Thyroid gland (tissue), 4 donors: Measurements from ENCODE around the gene OR7A10. TPM values are rescaled to one million over a fixed set of nuclear protein-coding genes. Genes with fewer than 3 reads are reported as not detected.
A peak's percentile ranks its signal among the peaks of the same experiment; 100 is the strongest.

Experiments used
- DNase-seq, 2 donors: peaks; one replicate each; pipeline ENCODE4 v3.0.0-alpha.2; 2019
- H3K27ac ChIP-seq, 3 donors: fragments of 200-600 bp; sonication (generic); 1 replicate in 2 of 3; 2 replicates in 1 of 3; pipeline ENCODE4 v1.5.1; 2016 to 2019; ENCODE audit warnings: mild to moderate bottlenecking in 1 of 3, moderate library complexity in 1 of 3
- H3K27me3 ChIP-seq: fragments of 200-600 bp; sonication (generic); one replicate; pipeline ENCODE4 v1.5.1; 2019
- H3K36me3 ChIP-seq, 2 donors: fragments of 200-600 bp; sonication (generic); one replicate each; pipeline ENCODE4 v1.5.1; 2016 to 2019
- H3K4me1 ChIP-seq, 2 donors: fragments of 200-600 bp; sonication (generic); one replicate each; pipeline ENCODE4 v1.5.1; 2017 to 2019
- H3K4me3 ChIP-seq, 3 donors: fragments of 200-600 bp; sonication (generic); replicated peaks in 1 of 3; 1 replicate in 2 of 3; 2 replicates in 1 of 3; pipeline ENCODE4 v1.5.1; 2016; ENCODE audit warnings: mild to moderate bottlenecking in 1 of 3
- H3K9me3 ChIP-seq: fragments of 200-600 bp; sonication (generic); one replicate; pipeline ENCODE4 v1.5.1; 2017
- CTCF ChIP-seq, 6 experiments: fragments of 200-600 bp in 3 of 6; fragments of 450-650 bp in 3 of 6; sonication (generic) in 3 of 6; IDR thresholded peaks; one replicate each; pipeline ENCODE4 v1.5.1; 2016 to 2019; ENCODE audit warnings: antibody characterized with exemption in 6 of 6, mild to moderate bottlenecking in 2 of 6, inconsistent platforms in 1 of 6, moderate library complexity in 1 of 6
- POLR2A ChIP-seq, 2 donors: fragments of 450-650 bp; IDR thresholded peaks; one replicate each; pipeline ENCODE4 v1.6.1; 2017; ENCODE audit warnings: antibody characterized with exemption in 2 of 2, mild to moderate bottlenecking in 2 of 2, moderate library complexity in 1 of 2
- WGBS, 2 donors: methylation state at CpG; one replicate each; pipeline ENCODE4 v1.1.5; 2017; 5-methylcytosine and 5-hydroxymethylcytosine counted together
- intact Hi-C: fragments of 100-400 bp; cut with DNase I; formaldehyde crosslinking; loops from one replicate; pipeline ENCODE4 v1.15.1; 2023
- total RNA-seq, 4 donors: library from RNA; depleted of rRNA; stranded (reverse); fragments of >200 nt; gene quantifications; one replicate each; pipeline ENCODE4 v1.2.3, GENCODE V29; 2016

Gene OR7A10
- total RNA-seq, 4 donors from 2014 or later = not detected

GRCh38 chr19:14871619-14872230, 23.0 kb upstream of the OR7A10 start:
- WGBS, 2 donors = 78 to 81% methylated on average over 4 of the region's 4 CpGs
- H3K4me1 ChIP-seq = no peaks in the 10 kb centered on the region
- peak in 1 of 6 experiments; percentile 22 for TF ChIP-seq CTCF (IDR thresholded peaks at IDR 0.05)
- TF ChIP-seq POLR2A (IDR thresholded peaks at IDR 0.05) = no peak
- no peak overlapping the region for H3K4me3 ChIP-seq
- H3K27ac ChIP-seq = no peak overlapping the region
- intact Hi-C loops = no loop called here
- no peaks in the 10 kb centered on the region for H3K27me3 ChIP-seq
- H3K9me3 ChIP-seq = no peaks in the 10 kb centered on the region
- no peaks in the 10 kb centered on the region for H3K36me3 ChIP-seq
- DNase-seq = no peak

DNA sequence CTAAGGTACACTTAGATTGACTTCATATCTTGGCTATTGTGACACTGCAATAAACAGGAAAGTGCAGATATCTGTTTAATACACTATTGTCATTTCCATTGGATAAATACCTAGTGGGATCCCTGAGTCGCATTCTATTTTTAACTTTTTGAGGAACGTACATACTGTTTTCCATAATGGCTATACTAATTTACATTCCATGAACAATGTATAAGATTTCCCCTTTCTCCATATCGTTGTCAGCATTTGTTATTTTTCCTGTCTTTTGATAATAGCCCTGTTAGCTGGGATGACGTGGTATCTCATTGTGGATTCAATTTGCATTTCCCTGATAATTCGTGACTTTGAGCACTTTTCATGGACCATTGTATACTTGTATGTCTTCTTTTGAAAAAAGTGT, 19.8 kb upstream of the OR7A10 start:
- Histone ChIP-seq H3K4me1 (no peaks in the 10 kb centered on the region), H3K4me3 (no peak overlapping the region), H3K27me3 (no peaks in the 10 kb centered on the region), H3K9me3 (no peaks in the 10 kb centered on the region), H3K36me3 (no peaks in the 10 kb centered on the region), H3K27ac (no peak overlapping the region)
- 78 to 79% methylated on average over 5 of the region's 5 CpGs for WGBS, 2 donors
- no peak for TF ChIP-seq POLR2A (IDR thresholded peaks at IDR 0.05)
- TF ChIP-seq CTCF (IDR thresholded peaks at IDR 0.05) = no peak
- intact Hi-C loops = no loop called here
- DNase-seq = no peak

GRCh38 chr19:14843578-14843977, 5.1 kb downstream of the OR7A10 start:
- H3K27me3 ChIP-seq = no peaks in the 10 kb centered on the region
- H3K36me3 ChIP-seq = no peaks in the 10 kb centered on the region
- H3K27ac ChIP-seq = no peak overlapping the region
- H3K4me1 ChIP-seq = no peaks in the 10 kb centered on the region
- no peak for DNase-seq
- H3K9me3 ChIP-seq = no peaks in the 10 kb centered on the region
- 60 to 67% methylated on average over 6 of the region's 6 CpGs for WGBS, 2 donors
- intact Hi-C loops = no loop called here
- no peak overlapping the region for H3K4me3 ChIP-seq
- TF ChIP-seq POLR2A (IDR thresholded peaks at IDR 0.05) (no peak), CTCF (IDR thresholded peaks at IDR 0.05) (no peak)

DNA sequence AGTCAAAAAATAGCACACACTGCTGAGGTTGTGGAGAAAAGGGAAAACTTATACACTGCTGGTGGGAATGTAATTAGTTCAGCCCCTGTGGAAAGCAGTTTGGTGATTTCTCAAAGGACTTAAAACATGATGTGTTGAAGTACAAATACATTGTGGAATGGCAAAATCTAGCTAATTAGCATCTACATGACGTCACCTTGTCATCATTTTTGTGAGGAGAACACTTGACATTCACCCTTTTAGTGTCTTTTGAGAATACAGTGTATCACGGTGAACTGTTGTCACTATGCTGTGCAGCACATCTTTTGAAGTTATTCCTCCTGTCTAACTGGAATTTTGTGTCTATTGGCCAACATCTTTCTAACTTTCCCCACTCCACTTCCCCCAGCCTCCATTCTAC, 5.6 kb downstream of the OR7A10 start:
- intact Hi-C loops = no loop called here
- H3K4me1 ChIP-seq = no peaks in the 10 kb centered on the region
- no peak for DNase-seq
- TF ChIP-seq POLR2A (IDR thresholded peaks at IDR 0.05) (no peak), CTCF (IDR thresholded peaks at IDR 0.05) (no peak)
- no peaks in the 10 kb centered on the region for H3K27me3 ChIP-seq
- WGBS, 2 donors = 34 to 55% methylated on average over 2 of the region's 2 CpGs
- no peaks in the 10 kb centered on the region for H3K9me3 ChIP-seq
- no peak overlapping the region for H3K27ac ChIP-seq
- no peaks in the 10 kb centered on the region for H3K36me3 ChIP-seq
- H3K4me3 ChIP-seq = no peak overlapping the region

DNA sequence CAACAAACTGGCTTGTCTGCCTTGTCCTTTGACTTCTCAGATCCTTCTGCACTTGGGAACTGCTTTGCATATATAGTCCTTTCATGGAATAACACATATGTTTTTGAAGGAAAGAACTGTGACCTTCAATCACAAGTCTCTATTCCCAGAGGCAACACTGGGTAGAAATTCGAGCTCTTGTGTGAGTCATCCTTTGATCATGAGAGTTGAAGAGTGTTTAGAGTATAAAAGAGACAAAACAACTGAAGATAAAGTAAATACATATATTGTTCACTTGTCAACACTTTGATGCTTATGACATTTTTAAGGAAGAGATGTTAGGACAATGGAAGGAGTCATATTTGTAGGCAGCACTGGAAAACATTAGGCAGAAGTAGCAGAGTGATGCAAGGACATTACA, 8.5 kb downstream of the OR7A10 start:
- Histone ChIP-seq H3K4me1 (no peaks in the 10 kb centered on the region), H3K36me3 (no peaks in the 10 kb centered on the region), H3K27me3 (no peaks in the 10 kb centered on the region), H3K27ac (no peak overlapping the region), H3K9me3 (no peaks in the 10 kb centered on the region), H3K4me3 (no peak overlapping the region)
- intact Hi-C loops = no loop called here
- 35 to 41% methylated on average over 1 of the region's 1 CpG for WGBS, 2 donors
- TF ChIP-seq POLR2A (IDR thresholded peaks at IDR 0.05) (no peak), CTCF (IDR thresholded peaks at IDR 0.05) (no peak)
- DNase-seq = no peak
